K562 (cell line): ENCODE data around the gene IGF2BP3. TPM values are rescaled to one million over a fixed set of nuclear protein-coding genes. Genes with fewer than 3 reads are reported as not detected.

ENCODE experiments used
- ATF7 ChIP-seq: fragments of 450-650 bp; IDR thresholded peaks from 2 replicates; pipeline ENCODE4 v1.7.1; 2014; ENCODE audit warnings: mild to moderate bottlenecking, moderate library complexity
- CEBPG ChIP-seq, 3 experiments: fragments of 200-800 bp in 1 of 3; sonication (Bioruptor generic) in 1 of 3; sonication (generic) in 1 of 3; formaldehyde crosslinking in 1 of 3; IDR thresholded peaks in 2 of 3; conservative IDR thresholded peaks in 1 of 3; 2 replicates each; pipeline versions ENCODE4 v1.6.1 to v1.8.0; 2016 to 2022; ENCODE audit warnings: missing compliant biosample characterization in 2 of 3, missing genetic modification characterization in 2 of 3, mild to moderate bottlenecking in 1 of 3, missing genetic modification reagents in 1 of 3
- E2F8 ChIP-seq: fragments of 450-650 bp; IDR thresholded peaks from 2 replicates; pipeline ENCODE4 v1.7.1; 2018; ENCODE audit warnings: mild to moderate bottlenecking, low read depth; ENCODE audit not compliant: partially characterized antibody
- ELF4 ChIP-seq: fragments of 450-650 bp; formaldehyde crosslinking; IDR thresholded peaks from 2 replicates; pipeline ENCODE4 v1.4.0; 2022; ENCODE audit warnings: missing genetic modification characterization
- FOXM1 ChIP-seq, 2 experiments: fragments of 450-650 bp in 1 of 2; sonication (generic) in 1 of 2; formaldehyde crosslinking in 1 of 2; IDR thresholded peaks; 2 replicates each; pipeline versions ENCODE4 v1.6.1 to v1.9.0; 2017 to 2022; ENCODE audit warnings: low read depth in 2 of 2, mild to moderate bottlenecking in 2 of 2, missing genetic modification reagents in 1 of 2, moderate library complexity in 1 of 2
- MLLT1 ChIP-seq, 2 experiments: fragments of 450-650 bp; IDR thresholded peaks; 2 replicates each; pipeline ENCODE4 v1.6.1; 2016
- NR2C2 ChIP-seq, 2 experiments: fragments of 200-800 bp in 1 of 2; sonication (Bioruptor generic) in 1 of 2; sonication (generic) in 1 of 2; formaldehyde crosslinking in 1 of 2; IDR thresholded peaks; 2 replicates each; pipeline versions ENCODE4 v1.6.1 to v1.8.0; 2016 to 2022; ENCODE audit warnings: mild to moderate bottlenecking in 1 of 2, missing compliant biosample characterization in 1 of 2, missing genetic modification characterization in 1 of 2, missing genetic modification reagents in 1 of 2
- PYGO2 ChIP-seq: fragments of 450-650 bp; IDR thresholded peaks from 2 replicates; pipeline ENCODE4 v1.6.1; 2016; ENCODE audit warnings: mild to moderate bottlenecking, missing genetic modification characterization, moderate library complexity, missing compliant biosample characterization
- RREB1 ChIP-seq: fragments of 250-450 bp; sonication (Bioruptor Pico); IDR thresholded peaks from 2 replicates; pipeline ENCODE4 v1.4.0; 2020
- SLC30A9 ChIP-seq: fragments of 250-450 bp; sonication (Bioruptor Pico); IDR thresholded peaks from 2 replicates; pipeline ENCODE4 v1.8.0; 2022; ENCODE audit warnings: mild to moderate bottlenecking, moderate library complexity
- TFAP4 ChIP-seq: sonication (generic); formaldehyde crosslinking; IDR thresholded peaks from 2 replicates; pipeline ENCODE4 v1.8.0; 2022; ENCODE audit warnings: missing genetic modification reagents, mild to moderate bottlenecking, moderate library complexity, borderline replicate concordance
- ZFP1 ChIP-seq: fragments of 450-650 bp; formaldehyde crosslinking; IDR thresholded peaks from 2 replicates; pipeline ENCODE4 v1.4.0; 2020; ENCODE audit warnings: mild to moderate bottlenecking, mixed read lengths
- ZNF212 ChIP-seq: fragments of 450-650 bp; formaldehyde crosslinking; IDR thresholded peaks from 2 replicates; pipeline ENCODE4 v1.4.0; 2020; ENCODE audit warnings: mild to moderate bottlenecking
- polyA plus RNA-seq, 8 experiments: library from polyadenylated mRNA; depleted of rRNA in 4 of 8; stranded (reverse) in 5 of 8; unstranded in 3 of 8; fragments of >200 nt; fragmentation: Nextera tagmentation in 2 of 8; fragmentation: Illumina TruSeq in 1 of 8; extraction: Ambion mirVana in 2 of 8; extraction: Trizol in 1 of 8; gene quantifications; 2 replicates each; pipeline versions ENCODE4 v1.2.1 to v1.2.3, GENCODE V29; 2011 to 2014; ENCODE audit warnings: inconsistent platforms in 1 of 8, missing spikeins in 1 of 8
- total RNA-seq, 7 experiments: library from RNA; depleted of rRNA in 6 of 7; stranded (reverse); fragments of >200 nt in 6 of 7; fragmentation: Illumina TruSeq in 2 of 7; extraction: Trizol in 2 of 7; gene quantifications; 2 replicates each; pipeline versions ENCODE4 v1.2.1 to v1.2.3, GENCODE V29; 2011 to 2021; ENCODE audit warnings: low replicate concordance in 1 of 7

The IGF2BP3 gene
- total and polyA plus RNA-seq, 9 of the 15 experiments (the other 6 are each of a cell fraction or from before 2014, with no cell fraction given) = 8.4 to 88.1 (median 61.2) TPM

GRCh38 chr7:23474094-23474828, 4.0 kb upstream of the IGF2BP3 start (continued):
- peak; percentile 96; the same call in 1 of the 2 replicates for TF ChIP-seq RREB1 (CRISPR knock-in tag)
- TF ChIP-seq MLLT1 (IDR thresholded peaks at IDR 0.05) = peak; percentile 80 to 84
- no peak for TF ChIP-seq PYGO2 (tag)
- TF ChIP-seq ATF7 = peak; percentile 85
- no peak for TF ChIP-seq ZFP1 (CRISPR knock-in tag)
- TF ChIP-seq ZNF212 (CRISPR knock-in tag) = no peak; the same call in 1 of the 2 replicates
- TF ChIP-seq FOXM1 (IDR thresholded peaks at IDR 0.05; ENCODE audit: low read depth) = peak; percentile 84
- peak; percentile 56; the same call in 1 of the 2 replicates for TF ChIP-seq FOXM1 (CRISPR knock-in tag; IDR thresholded peaks at IDR 0.05; ENCODE audit: low read depth)
- peak; percentile 28; the same call in 1 of the 2 replicates for TF ChIP-seq NR2C2 (CRISPR knock-in tag; IDR thresholded peaks at IDR 0.05)
- TF ChIP-seq NR2C2 (tag; IDR thresholded peaks at IDR 0.05) = peak; percentile 22; the same call in 1 of the 2 replicates
- TF ChIP-seq ELF4 = no peak
- peak; percentile 96 for TF ChIP-seq CEBPG (CRISPR knock-in tag; IDR thresholded peaks at IDR 0.05)
- TF ChIP-seq CEBPG (tag; conservative IDR thresholded peaks at IDR 0.05 in 1 of 2, IDR thresholded peaks at IDR 0.05 in 1 of 2) = peak; percentile 91 to 96
- peak; percentile 100 for TF ChIP-seq E2F8
- TF ChIP-seq SLC30A9 (CRISPR knock-in tag) = no peak
- peak; percentile 98 for TF ChIP-seq TFAP4 (CRISPR knock-in tag)
